GM12878 (cell line): ENCODE data around the gene DNAJC9. TPM values are rescaled to one million over a fixed set of nuclear protein-coding genes. Genes with fewer than 3 reads are reported as not detected.

Experiments used
- ATAC-seq: fragments of 200-7000 bp; cut with Tn5 transposase; 3 replicates; pipeline ENCODE4 v1.9.1; 2020; ENCODE audit warnings: mild to moderate bottlenecking, moderate library complexity
- Bru-seq: library from RNA; stranded (reverse); fragments of 400-500 nt; gene quantifications from one replicate; lab custom pipeline; 2021; lab: Mats Ljungman, UMichigan
- BruChase-seq, 2 experiments: library from RNA; stranded (reverse); fragments of 400-500 nt; gene quantifications; one replicate each; lab custom pipeline; 2021; lab: Mats Ljungman, UMichigan
- BruUV-seq: library from RNA; stranded (reverse); fragments of 400-500 nt; replicated peaks from 2 replicates; lab custom pipeline; 2021; lab: Mats Ljungman, UMichigan
- CTCF ChIA-PET: fragments of 300-600 bp; sonication (Branson Sonifier 250); formaldehyde crosslinking; extraction: SDS; loops from one replicate; lab custom pipeline; 2021; ENCODE audit warnings: inconsistent platforms; lab: Yijun Ruan, JAX
- POLR2A ChIA-PET: fragments of 350-600 bp; formaldehyde crosslinking; extraction: SDS; loops from one replicate; lab custom pipeline; 2021; ENCODE audit warnings: inconsistent platforms; lab: Charles Lee
- RAD21 ChIA-PET: fragments of 300-600 bp; sonication (Branson Sonifier 250); formaldehyde crosslinking; loops from one replicate; lab custom pipeline; 2023; ENCODE audit warnings: antibody characterized with exemption; ENCODE audit not compliant: unreplicated experiment; lab: Charles Lee
- SMC1A ChIA-PET: fragments of 300-600 bp; sonication (Branson Sonifier 250); formaldehyde crosslinking; loops from one replicate; lab custom pipeline; 2023; ENCODE audit not compliant: unreplicated experiment, uncharacterized antibody; lab: Charles Lee
- DNase-seq: peaks from one replicate; pipeline ENCODE4 v3.0.0-alpha.2; 2011; ENCODE audit warnings: low read depth, low spot score
- FAIRE-seq: peaks from 3 replicates; lab custom pipeline; 2011; peaks lifted over from hg19 to GRCh38; lab: Jason Lieb, UNC
- H2AFZ ChIP-seq: 2 replicates; pipeline ENCODE4 v1.6.0; 2011; ENCODE audit warnings: low read depth, low read length, control low read depth; ENCODE audit not compliant: control insufficient read depth
- H3K27ac ChIP-seq: 2 replicates; pipeline ENCODE4 v1.5.1; 2011; ENCODE audit warnings: control low read depth; ENCODE audit not compliant: control insufficient read depth, insufficient read depth
- H3K27me3 ChIP-seq, 2 experiments: replicated peaks in 1 of 2; 2 replicates each; pipeline versions ENCODE4 v1.6.0 to v1.6.1; 2011; ENCODE audit warnings: low read length in 1 of 2; ENCODE audit not compliant: control insufficient read depth in 2 of 2, insufficient read depth in 2 of 2
- H3K36me3 ChIP-seq, 2 experiments: 2 replicates each; pipeline ENCODE4 v1.5.1; 2011; ENCODE audit warnings: low read length in 1 of 2; ENCODE audit not compliant: control insufficient read depth in 2 of 2, insufficient read depth in 2 of 2
- H3K4me1 ChIP-seq: 2 replicates; pipeline ENCODE4 v1.6.1; 2011; ENCODE audit warnings: mild to moderate bottlenecking, low read length, moderate library complexity, mixed read lengths; ENCODE audit not compliant: control insufficient read depth, insufficient read depth
- H3K4me2 ChIP-seq: 2 replicates; pipeline ENCODE4 v1.6.0; 2011; ENCODE audit warnings: control low read depth; ENCODE audit not compliant: control insufficient read depth, insufficient read depth
- H3K4me3 ChIP-seq: fragments of 200-600 bp; sonication (generic); 2 replicates; pipeline ENCODE4 v1.5.1; 2016
- H3K79me2 ChIP-seq: 2 replicates; pipeline ENCODE4 v1.6.0; 2011; ENCODE audit warnings: low read length; ENCODE audit not compliant: control insufficient read depth, insufficient read depth
- H3K9ac ChIP-seq: 2 replicates; pipeline ENCODE4 v1.8.0; 2011; ENCODE audit warnings: low read length, control low read depth, mixed read lengths; ENCODE audit not compliant: control insufficient read depth, insufficient read depth
- H3K9me3 ChIP-seq: replicated peaks from 3 replicates; pipeline ENCODE4 v1.5.1; 2011; ENCODE audit warnings: mild to moderate bottlenecking, low read length; ENCODE audit not compliant: control insufficient read depth, insufficient read depth
- H4K20me1 ChIP-seq: 2 replicates; pipeline ENCODE4 v1.6.0; 2011; ENCODE audit not compliant: control insufficient read depth, insufficient read depth
- ASH2L ChIP-seq: fragments of 300-600, 200-600 bp; sonication (generic); IDR thresholded peaks from 2 replicates; pipeline ENCODE4 v1.6.1; 2017; ENCODE audit warnings: low read depth, mild to moderate bottlenecking, borderline replicate concordance
- BACH1 ChIP-seq: fragments of 450-650 bp; IDR thresholded peaks from 2 replicates; pipeline ENCODE4 v1.6.1; 2017; ENCODE audit warnings: mild to moderate bottlenecking, borderline replicate concordance
- CBX3 ChIP-seq: fragments of 200-600 bp; sonication (generic); IDR thresholded peaks from 2 replicates; pipeline ENCODE4 v1.6.1; 2016; ENCODE audit warnings: low read depth, borderline replicate concordance
- CEBPB ChIP-seq, 2 experiments: fragments of 150-350 bp in 1 of 2; IDR thresholded peaks; 2 replicates each; pipeline ENCODE4 v1.6.1; 2012 to 2014; ENCODE audit warnings: low read depth in 2 of 2, low read length in 2 of 2, borderline replicate concordance in 1 of 2, inconsistent platforms in 1 of 2
- IKZF2 ChIP-seq, 2 experiments: fragments of 450-650 bp; IDR thresholded peaks; 2 replicates each; pipeline ENCODE4 v1.6.1; 2017; ENCODE audit warnings: mild to moderate bottlenecking in 2 of 2, moderate library complexity in 2 of 2
- JUND ChIP-seq: IDR thresholded peaks from 2 replicates; pipeline ENCODE4 v1.6.1; 2012; ENCODE audit warnings: low read depth, mild to moderate bottlenecking, low read length, improper control_type of control experiment, moderate library complexity
- NR2C1 ChIP-seq: fragments of 450-650 bp; IDR thresholded peaks from 2 replicates; pipeline ENCODE4 v1.6.1; 2017; ENCODE audit warnings: antibody characterized with exemption, mild to moderate bottlenecking, moderate library complexity
- SRF ChIP-seq, 2 experiments: IDR thresholded peaks; 2 replicates each; pipeline ENCODE4 v1.6.1; 2011; ENCODE audit warnings: low read depth in 2 of 2, low read length in 2 of 2, mild to moderate bottlenecking in 1 of 2, moderate library complexity in 1 of 2
- TCF12 ChIP-seq: IDR thresholded peaks from 2 replicates; pipeline ENCODE4 v1.6.1; 2011; ENCODE audit warnings: low read depth, mild to moderate bottlenecking, low read length
- TCF7 ChIP-seq: IDR thresholded peaks from 2 replicates; pipeline ENCODE4 v1.6.1; 2014; ENCODE audit warnings: antibody characterized with exemption, borderline replicate concordance
- WGBS: methylation state at CpG from one replicate; pipeline ENCODE4 v1.1.6; 2016; ENCODE audit warnings: low lambda C conversion rate; ENCODE audit not compliant: insufficient replicate concordance, insufficient coverage; ENCODE audit errors: missing lambda C conversion rate; 5-methylcytosine and 5-hydroxymethylcytosine counted together
- in situ Hi-C: fragments of 300-500 bp; cut with MboI; formaldehyde crosslinking; loops from 9 replicates; pipeline ENCODE4 v1.14.3; 2018; ENCODE audit warnings: mixed read lengths
- intact Hi-C: fragments of 100-400 bp; cut with micrococcal nuclease; formaldehyde crosslinking; loops from one replicate; pipeline ENCODE4 v1.14.2; 2022; ENCODE audit not compliant: unreplicated experiment
- long read RNA-seq, 2 experiments: library from polyadenylated mRNA; unstranded; transcript quantifications; one replicate each; pipeline ENCODE4 v2.0.0, GENCODE V29; 2019 to 2020
- polyA minus RNA-seq, 3 experiments: library from RNA; depleted of rRNA, polyadenylated mRNA; stranded (reverse); fragments of >200 nt; gene quantifications; 2 replicates each; pipeline ENCODE4 v1.2.3, GENCODE V29; 2011
- polyA plus RNA-seq, 11 experiments: library from polyadenylated mRNA; depleted of rRNA in 4 of 11; unstranded in 6 of 11; stranded (reverse) in 5 of 11; fragments of >200 nt; fragmentation: Nextera tagmentation in 4 of 11; fragmentation: Illumina TruSeq in 1 of 11; extraction: Ambion mirVana in 4 of 11; extraction: Trizol in 1 of 11; gene quantifications; 1 replicate in 1 of 11; 2 replicates in 10 of 11; pipeline versions ENCODE4 v1.2.1 to v1.2.3, GENCODE V29; 2011 to 2016; ENCODE audit warnings: inconsistent platforms in 2 of 11, missing spikeins in 2 of 11, low read depth in 1 of 11
- total RNA-seq, 4 experiments: library from RNA; depleted of rRNA in 3 of 4; stranded (reverse); fragments of >200 nt in 3 of 4; fragmentation: Illumina TruSeq in 1 of 4; extraction: Trizol in 1 of 4; gene quantifications; 2 replicates each; pipeline versions ENCODE4 v1.2.1 to v1.2.3, GENCODE V29; 2013 to 2021
- TF ChIP-seq, protein P1 (sequence below): fragments of 450-650 bp; IDR thresholded peaks from 2 replicates; pipeline ENCODE4 v1.6.1; 2014; ENCODE audit warnings: mild to moderate bottlenecking
- TF ChIP-seq, protein P2 (sequence below): fragments of 450-650 bp; IDR thresholded peaks from 2 replicates; pipeline ENCODE4 v1.6.1; 2018; ENCODE audit warnings: borderline replicate concordance, mild to moderate bottlenecking; ENCODE audit not compliant: partially characterized antibody

The DNAJC9 gene, protein sequence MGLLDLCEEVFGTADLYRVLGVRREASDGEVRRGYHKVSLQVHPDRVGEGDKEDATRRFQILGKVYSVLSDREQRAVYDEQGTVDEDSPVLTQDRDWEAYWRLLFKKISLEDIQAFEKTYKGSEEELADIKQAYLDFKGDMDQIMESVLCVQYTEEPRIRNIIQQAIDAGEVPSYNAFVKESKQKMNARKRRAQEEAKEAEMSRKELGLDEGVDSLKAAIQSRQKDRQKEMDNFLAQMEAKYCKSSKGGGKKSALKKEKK
- total RNA-seq (2013; cell fraction: nucleolus; rRNA removed) = 83.2 and 90.8 TPM in 2 replicates
- total RNA-seq (2014; rRNA removed) (50.2 and 51.5 TPM in 2 replicates), total RNA-seq (2014; rRNA removed; fragmentation: Illumina TruSeq; extraction: Trizol) (46.3 and 51.2 TPM in 2 replicates), total RNA-seq (2021) (38.4 and 41.6 TPM in 2 replicates), polyA plus RNA-seq (2011; rRNA removed) (33.6 and 40.6 TPM in 2 replicates), polyA plus RNA-seq (2014; fragmentation: Illumina TruSeq; extraction: Trizol) (42.0 and 43.6 TPM in 2 replicates), polyA plus RNA-seq (2014; fragmentation: Nextera tagmentation; extraction: Ambion mirVana) (10 to 100 TPM; 15.0 to 16.0 TPM), polyA plus RNA-seq (2014; rRNA removed) (35.7 and 38.2 TPM in 2 replicates), polyA plus RNA-seq (2016; fragmentation: Nextera tagmentation; extraction: Ambion mirVana) (10 to 100 TPM; 71.9 to 72.9 TPM), polyA minus RNA-seq (2011; rRNA and poly(A)+ RNA removed) (26.4 and 37.1 TPM in 2 replicates), Bru-seq, nascent RNA (percentile 94 among the genes with signal in this experiment), BruChase-seq, experiment 1, labeled RNA remaining after a 6-hour chase (percentile 97 among the genes with signal in this experiment), BruChase-seq, experiment 2, labeled RNA remaining after a 2-hour chase (percentile 97 among the genes with signal in this experiment)
- polyA plus RNA-seq (2011; ENCODE audit: low read depth) = 20.1 TPM
- 26.8 and 28.1 TPM in 2 replicates for polyA plus RNA-seq (2011; cell fraction: cytosol; rRNA removed)
- polyA plus RNA-seq (2011; cell fraction: nucleus; rRNA removed) = 34.6 and 42.4 TPM in 2 replicates
- polyA plus RNA-seq (2012) = 16.9 and 21.9 TPM in 2 replicates
- polyA minus RNA-seq (2011; cell fraction: cytosol; rRNA and poly(A)+ RNA removed) = 9.8 and 12.8 TPM in 2 replicates
- 20.8 and 35.8 TPM in 2 replicates for polyA minus RNA-seq (2011; cell fraction: nucleus; rRNA and poly(A)+ RNA removed)
- long read RNA-seq, experiment 1, transcript DNAJC9-201 (5 exons, 3,032 nt) = major isoform, 127 of 145 reads
- long read RNA-seq, experiment 1, partial matches to known transcripts = 6 of 145 reads
- long read RNA-seq, experiment 1, other reads (novel, unspliced or antisense) = 12 of 145 reads
- long read RNA-seq, experiment 2, transcript DNAJC9-201 (5 exons, 3,032 nt) = major isoform, 722 of 832 reads
- long read RNA-seq, experiment 2, partial matches to known transcripts = 57 of 832 reads
- long read RNA-seq, experiment 2, other reads (novel, unspliced or antisense) = 53 of 832 reads

- WGBS = 1% methylated on average over 60 of the region's 78 CpGs
- in situ Hi-C loops (no loop called here), intact Hi-C loops (loop anchor here (1.0 to 5.0 kb wide), 4 partner anchors 78 to 165 kb away; partner anchors contain the start of genes ANXA7, CFAP70, ECD and FAM149B1)
- no TSS peak for BruUV-seq
- peak; percentile 85 for DNase-seq
- ChIA-PET RAD21 (interaction anchor here (0.6 to 2.4 kb wide), 3 partner anchors 15 to 892 kb away, joined by 3 to 17 read pairs (median 5); partner anchors contain the start of gene P4HA1), SMC1A (interaction anchor here (0.6 to 1.1 kb wide), 3 partner anchors 40 to 125 kb away, joined by 3 read pairs; no protein-coding TSS in a partner anchor), POLR2A (interaction anchor here (0.6 to 3.7 kb wide), 10 partner anchors 9 to 864 kb away, joined by 3 to 19 read pairs (median 4); partner anchors contain the start of gene CFAP70), CTCF (interaction anchor here (0.9 to 1.9 kb wide), 3 partner anchors 28 to 152 kb away, joined by 3 to 6 read pairs (median 4); no protein-coding TSS in a partner anchor)
- Histone ChIP-seq H3K79me2 (peaks cover 73% of the 10 kb centered on the region), H3K27me3 (no peaks in the 10 kb centered on the region), H3K4me3 (peak within 1 kb of the TSS; percentile 89), H3K27ac (peak within 1 kb of the TSS; percentile 88), H4K20me1 (no peaks in the 10 kb centered on the region), H3K9ac (peak within 1 kb of the TSS; percentile 92), H3K36me3 (peaks cover 1 to 16% of the 10 kb centered on the region in 2 experiments), H3K9me3 (no peaks in the 10 kb centered on the region), H2AFZ (peak within 1 kb of the TSS; percentile 97), H3K4me2 (peak within 1 kb of the TSS; percentile 98), H3K4me1 (peaks cover 10% of the 10 kb centered on the region)
- FAIRE-seq = peak; percentile 90
- peak; percentile 91 for ATAC-seq
- no peak for TF ChIP-seq TCF7
- TF ChIP-seq IKZF2 (IDR thresholded peaks at IDR 0.05) = peak in 1 of 2 experiments; percentile 45; a peak in 1 of 4 replicates
- no peak for TF ChIP-seq JUND
- TF ChIP-seq NR2C1 = peak; percentile 82
- TF ChIP-seq SRF (IDR thresholded peaks at IDR 0.05; ENCODE audit: low read depth in 2 of 2, low read length in 2 of 2) = 0 out of 4 replicates have a peak, but pooled peaks of 1 of the 2 experiments have one; percentile 19
- no peak for TF ChIP-seq CBX3
- TF ChIP-seq, protein P1, sequence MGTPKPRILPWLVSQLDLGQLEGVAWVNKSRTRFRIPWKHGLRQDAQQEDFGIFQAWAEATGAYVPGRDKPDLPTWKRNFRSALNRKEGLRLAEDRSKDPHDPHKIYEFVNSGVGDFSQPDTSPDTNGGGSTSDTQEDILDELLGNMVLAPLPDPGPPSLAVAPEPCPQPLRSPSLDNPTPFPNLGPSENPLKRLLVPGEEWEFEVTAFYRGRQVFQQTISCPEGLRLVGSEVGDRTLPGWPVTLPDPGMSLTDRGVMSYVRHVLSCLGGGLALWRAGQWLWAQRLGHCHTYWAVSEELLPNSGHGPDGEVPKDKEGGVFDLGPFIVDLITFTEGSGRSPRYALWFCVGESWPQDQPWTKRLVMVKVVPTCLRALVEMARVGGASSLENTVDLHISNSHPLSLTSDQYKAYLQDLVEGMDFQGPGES = no peak
- TF ChIP-seq ASH2L = 0 out of 2 replicates have a peak, but pooled peaks have one; percentile 52
- peak; percentile 85; the same call in 1 of the 2 replicates for TF ChIP-seq TCF12
- TF ChIP-seq BACH1 = peak; percentile 84
- no peak for TF ChIP-seq CEBPB (IDR thresholded peaks at IDR 0.05; ENCODE audit: borderline replicate concordance in 1 of 2, low read depth in 2 of 2, low read length in 2 of 2)
- TF ChIP-seq, protein P2, sequence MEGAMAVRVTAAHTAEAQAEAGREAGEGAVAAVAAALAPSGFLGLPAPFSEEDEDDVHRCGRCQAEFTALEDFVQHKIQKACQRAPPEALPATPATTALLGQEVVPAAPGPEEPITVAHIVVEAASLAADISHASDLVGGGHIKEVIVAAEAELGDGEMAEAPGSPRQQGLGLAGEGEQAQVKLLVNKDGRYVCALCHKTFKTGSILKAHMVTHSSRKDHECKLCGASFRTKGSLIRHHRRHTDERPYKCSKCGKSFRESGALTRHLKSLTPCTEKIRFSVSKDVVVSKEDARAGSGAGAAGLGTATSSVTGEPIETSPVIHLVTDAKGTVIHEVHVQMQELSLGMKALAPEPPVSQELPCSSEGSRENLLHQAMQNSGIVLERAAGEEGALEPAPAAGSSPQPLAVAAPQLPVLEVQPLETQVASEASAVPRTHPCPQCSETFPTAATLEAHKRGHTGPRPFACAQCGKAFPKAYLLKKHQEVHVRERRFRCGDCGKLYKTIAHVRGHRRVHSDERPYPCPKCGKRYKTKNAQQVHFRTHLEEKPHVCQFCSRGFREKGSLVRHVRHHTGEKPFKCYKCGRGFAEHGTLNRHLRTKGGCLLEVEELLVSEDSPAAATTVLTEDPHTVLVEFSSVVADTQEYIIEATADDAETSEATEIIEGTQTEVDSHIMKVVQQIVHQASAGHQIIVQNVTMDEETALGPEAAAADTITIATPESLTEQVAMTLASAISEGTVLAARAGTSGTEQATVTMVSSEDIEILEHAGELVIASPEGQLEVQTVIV = peak; percentile 99
These were observed at the start of gene DNAJC9 for GRCh38 chr10:73246646-73247508. Gene DNAJC9, minus strand, starts transcription at chr10:73247255. Its CDS starts 66 bp downstream, at chr10:73247189.
